Stimulated activated CD4-positive, alpha-beta T cell treated with anti-CD3 and anti-CD28 coated beads, Interleukin-12 subunit alpha, Interleukin-12 subunit beta, amount 100 ng/mL, for 24 hours (primary cell): ENCODE results near the gene RNASEH2C.
"Not testable (repeated sequence)": the region's sequence is repeated elsewhere in the genome, so short reads cannot be mapped to it uniquely, and the experiment has no call there.

ENCODE experiments used
- DNase-seq, 2 experiments: peaks; one replicate each; pipeline ENCODE4 v3.0.0-alpha.2; 2020; ENCODE audit warnings: low read depth in 2 of 2

The RNASEH2C gene

DNA sequence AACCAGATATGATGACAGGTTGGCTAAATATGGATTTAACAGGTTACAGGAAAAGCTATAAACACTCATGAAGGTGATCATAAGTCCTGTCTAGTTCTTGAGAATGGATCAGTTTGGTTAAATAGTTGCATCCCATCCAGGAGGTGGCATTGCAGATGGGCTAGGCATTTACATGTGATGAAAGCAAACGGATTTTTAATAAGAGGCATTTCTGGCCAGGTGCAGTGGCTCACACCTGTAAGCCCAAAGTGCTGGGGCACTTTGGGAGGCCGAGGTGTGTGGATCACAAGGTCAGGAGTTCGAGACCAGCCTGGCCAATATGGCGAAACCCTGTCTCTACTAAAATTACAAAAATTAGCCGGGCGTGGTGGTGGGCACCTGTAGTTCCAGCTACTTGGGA is 37.1 kb downstream of the RNASEH2C start:
- not testable (repeated sequence) for DNase-seq

GRCh38 chr11:65680192-65680743 is 40.3 kb downstream of the RNASEH2C start:
- DNase-seq = no peak

- DNase-seq = no peak
These were observed 47.6 kb downstream of the RNASEH2C start for GRCh38 chr11:65672982-65673381.

DNA sequence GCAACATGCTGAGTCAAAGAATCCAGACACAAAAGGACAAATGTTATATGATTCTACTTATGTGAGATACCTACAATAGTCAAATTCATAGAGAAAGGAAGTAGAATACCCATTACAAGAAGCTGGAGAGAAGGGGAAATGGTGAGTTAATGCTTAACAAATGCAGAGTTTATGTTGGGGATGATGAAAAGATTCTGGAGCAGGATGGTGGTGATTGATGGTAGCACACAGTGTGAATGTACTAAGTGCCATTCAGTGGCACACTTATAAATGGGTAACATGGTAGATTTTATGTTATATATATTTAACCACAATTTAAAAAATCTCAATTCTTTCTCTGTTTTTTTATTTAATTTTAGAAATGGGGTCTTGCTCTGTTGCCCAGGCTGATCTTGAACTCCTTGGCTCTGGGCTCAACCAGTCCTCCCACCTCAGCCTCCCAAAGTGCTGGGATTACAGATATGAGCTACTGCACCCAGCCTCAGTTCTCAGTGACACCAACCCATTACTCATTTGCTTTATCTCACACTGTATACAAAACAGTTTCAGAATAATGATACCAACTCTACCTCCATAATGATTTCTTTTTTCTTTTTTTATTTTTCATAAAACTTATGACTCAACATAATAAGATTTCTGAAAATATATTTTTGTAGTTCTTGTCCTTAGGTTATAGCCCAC is 48.3 kb downstream of the RNASEH2C start:
- DNase-seq = no peak
